Hepatocyte (in vitro differentiated cells): ENCODE results near the gene SPDYE16.
"Not testable (repeated sequence)": the region's sequence is repeated elsewhere in the genome, so short reads cannot be mapped to it uniquely, and the experiment has no call there.

ENCODE experiments used
- CTCF ChIP-seq: fragments of 200-600 bp; sonication (generic); IDR thresholded peaks from 2 replicates; pipeline ENCODE4 v1.5.1; 2016; ENCODE audit warnings: antibody characterized with exemption, mild to moderate bottlenecking; ENCODE audit not compliant: poor library complexity
- EZH2 ChIP-seq: fragments of 200-600 bp; sonication (generic); IDR thresholded peaks from 2 replicates; pipeline ENCODE4 v1.6.1; 2016; ENCODE audit warnings: antibody characterized with exemption, mild to moderate bottlenecking, borderline replicate concordance
- EZH2phosphoT487 ChIP-seq: fragments of 200-600 bp; sonication (generic); IDR thresholded peaks from one replicate; pipeline ENCODE4 v1.6.1; 2018; ENCODE audit warnings: antibody characterized with exemption, mild to moderate bottlenecking, low read depth, moderate library complexity; ENCODE audit not compliant: unreplicated experiment, severe bottlenecking

DNA sequence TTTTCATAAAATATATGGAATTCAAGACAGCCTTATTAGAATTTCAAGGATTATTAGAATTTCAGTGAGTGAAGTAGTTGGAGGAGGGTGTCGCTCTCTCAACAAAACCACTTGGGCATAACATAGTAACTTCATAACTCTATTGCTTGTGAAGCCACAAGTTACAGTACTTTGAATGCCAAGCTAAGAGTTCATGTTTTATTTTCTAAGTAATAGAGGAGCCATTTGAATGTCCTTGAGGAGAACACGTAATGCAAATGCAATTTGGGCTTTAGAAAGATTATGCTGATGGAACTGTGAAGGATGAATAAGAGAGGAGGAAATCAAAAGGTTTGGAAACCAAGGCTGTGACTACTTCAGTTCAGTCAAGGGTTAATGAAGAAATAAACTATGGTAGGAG, 32.3 kb upstream of the SPDYE16 start:
- not testable (repeated sequence) for TF ChIP-seq CTCF, EZH2phosphoT487, EZH2
